NT2/D1 (cell line): ENCODE measurements around the gene WASF1.

Source experiments
- DNase-seq: peaks from one replicate; pipeline ENCODE4 v3.0.0-alpha.2; 2011; ENCODE audit warnings: low read depth, low spot score
- H3K27me3 ChIP-seq: 2 replicates; pipeline ENCODE4 v1.6.0; 2011; ENCODE audit warnings: mild to moderate bottlenecking; ENCODE audit not compliant: insufficient read length, insufficient read depth
- H3K36me3 ChIP-seq: 2 replicates; pipeline ENCODE4 v1.6.1; 2011; ENCODE audit warnings: mild to moderate bottlenecking, low read length, mixed read lengths; ENCODE audit not compliant: insufficient read depth, insufficient read length
- H3K4me1 ChIP-seq: 2 replicates; pipeline ENCODE4 v1.5.1; 2011; ENCODE audit not compliant: insufficient read depth, insufficient read length
- H3K4me3 ChIP-seq: 2 replicates; pipeline ENCODE4 v1.5.1; 2011; ENCODE audit warnings: low read depth; ENCODE audit not compliant: insufficient read length
- H3K9ac ChIP-seq: 2 replicates; pipeline ENCODE4 v1.6.0; 2011; ENCODE audit warnings: low read depth; ENCODE audit not compliant: insufficient read length
- H3K9me3 ChIP-seq: 2 replicates; pipeline ENCODE4 v1.5.1; 2011; ENCODE audit warnings: mild to moderate bottlenecking, low read length; ENCODE audit not compliant: insufficient read depth
- SUZ12 ChIP-seq: IDR thresholded peaks from 2 replicates; pipeline ENCODE4 v1.6.1; 2011; ENCODE audit not compliant: insufficient read length, insufficient read depth; ENCODE audit errors: extremely low read depth
- YY1 ChIP-seq: IDR thresholded peaks from 2 replicates; pipeline ENCODE4 v1.6.1; 2011; ENCODE audit not compliant: insufficient read length, insufficient read depth
- ZNF274 ChIP-seq: IDR thresholded peaks from 2 replicates; pipeline ENCODE4 v1.6.1; 2011; ENCODE audit warnings: mild to moderate bottlenecking, low read depth, low read length

Gene WASF1

GRCh38 chr6:110183292-110183885 is 3.9 kb upstream of the WASF1 start:
- Histone ChIP-seq H3K27me3 (no peaks in the 10 kb centered on the region), H3K4me3 (no peak overlapping the region), H3K9me3 (no peaks in the 10 kb centered on the region), H3K36me3 (peaks cover 15% of the 10 kb centered on the region), H3K9ac (no peak overlapping the region), H3K4me1 (no peaks in the 10 kb centered on the region)
- DNase-seq: no peak
- TF ChIP-seq YY1: no peak
- TF ChIP-seq SUZ12: no peak
- no peak for TF ChIP-seq ZNF274

- H3K9me3 ChIP-seq: no peaks in the 10 kb centered on the region
- H3K27me3 ChIP-seq: no peaks in the 10 kb centered on the region
- TF ChIP-seq SUZ12 (no peak), YY1 (no peak), ZNF274 (no peak)
- DNase-seq: no peak
- H3K4me3 ChIP-seq: peak overlapping the region; percentile 99
- peaks cover 15% of the 10 kb centered on the region for H3K36me3 ChIP-seq
- no peaks in the 10 kb centered on the region for H3K4me1 ChIP-seq
- peak overlapping the region; percentile 97 for H3K9ac ChIP-seq
These were observed 1.9 kb upstream of the WASF1 start for GRCh38 chr6:110181131-110182030.

- peaks cover 15% of the 10 kb centered on the region for H3K36me3 ChIP-seq
These were observed 948 bp upstream of the WASF1 start, which contains the start of gene CDC40 for GRCh38 chr6:110180228-110181008. CDC40 (plus strand) TSS chr6:110180427; CDS start chr6:110180445, 18 bp downstream.

GRCh38 chr6:110178626-110179405 is 654 bp downstream of the WASF1 start:
- TF ChIP-seq YY1 (no peak), SUZ12 (no peak), ZNF274 (no peak)
- Histone ChIP-seq H3K36me3 (peaks cover 15% of the 10 kb centered on the region), H3K4me3 (peak overlapping the region; percentile 89), H3K9me3 (no peaks in the 10 kb centered on the region), H3K4me1 (no peaks in the 10 kb centered on the region), H3K9ac (peak overlapping the region; percentile 86), H3K27me3 (no peaks in the 10 kb centered on the region)
- no peak for DNase-seq

More at GRCh38 chr6:110180228-110181008, 948 bp upstream of the WASF1 start, which contains the start of gene CDC40:
- TF ChIP-seq ZNF274 (no peak), YY1 (no peak), SUZ12 (no peak)
- DNase-seq: no peak
- Histone ChIP-seq H3K4me1 (no peaks in the 10 kb centered on the region), H3K27me3 (no peaks in the 10 kb centered on the region), H3K9ac (peak within 1 kb of the TSS; percentile 97), H3K4me3 (peak within 1 kb of the TSS; percentile 99), H3K9me3 (no peaks in the 10 kb centered on the region)

GRCh38 chr6:110173506-110174132 is 5.9 kb downstream of the WASF1 start:
- TF ChIP-seq SUZ12 (no peak), YY1 (no peak)
- DNase-seq: no peak
- Histone ChIP-seq H3K4me3 (no peak overlapping the region), H3K36me3 (no peaks in the 10 kb centered on the region), H3K9me3 (no peaks in the 10 kb centered on the region), H3K9ac (no peak overlapping the region), H3K4me1 (no peaks in the 10 kb centered on the region), H3K27me3 (no peaks in the 10 kb centered on the region)

GRCh38 chr6:110170081-110170480 is 9.4 kb downstream of the WASF1 start:
- no peaks in the 10 kb centered on the region for H3K27me3 ChIP-seq
- H3K4me1 ChIP-seq: no peaks in the 10 kb centered on the region
- H3K4me3 ChIP-seq: no peak overlapping the region
- no peak for DNase-seq
- no peak overlapping the region for H3K9ac ChIP-seq
- no peaks in the 10 kb centered on the region for H3K36me3 ChIP-seq
- no peaks in the 10 kb centered on the region for H3K9me3 ChIP-seq
- TF ChIP-seq SUZ12 (no peak), ZNF274 (no peak), YY1 (no peak)
